Mononuclear cell (primary cell): ENCODE measurements around the gene NECAB2. TPM values are rescaled to one million over a fixed set of nuclear protein-coding genes. Genes with fewer than 3 reads are reported as not detected.

ENCODE experiments used
- H3K27me3 ChIP-seq: 2 replicates; pipeline ENCODE4 v1.6.0; 2011; ENCODE audit warnings: low read length, control low read depth; ENCODE audit not compliant: insufficient read depth
- H3K4me1 ChIP-seq: 2 replicates; pipeline ENCODE4 v1.5.1; 2011; ENCODE audit warnings: mild to moderate bottlenecking, low read length, control low read depth; ENCODE audit not compliant: insufficient read depth
- H3K4me3 ChIP-seq: 2 replicates; pipeline ENCODE4 v1.5.1; 2011; ENCODE audit warnings: mild to moderate bottlenecking, low read length, moderate library complexity
- H3K9me3 ChIP-seq: 2 replicates; pipeline ENCODE4 v1.5.1; 2011; ENCODE audit warnings: low read depth, mild to moderate bottlenecking, control low read depth, low read length
- total RNA-seq: library from RNA; depleted of rRNA; stranded (reverse); fragments of >200 nt; gene quantifications from one replicate; pipeline ENCODE4 v1.2.3, GENCODE V29; 2012

NECAB2 gene
- total RNA-seq, 1 donor: not detected

- Histone ChIP-seq H3K27me3 (peaks cover 8% of the 10 kb centered on the region), H3K9me3 (no peaks in the 10 kb centered on the region), H3K4me3 (no peak overlapping the region), H3K4me1 (no peaks in the 10 kb centered on the region)
These were observed 73.1 kb downstream of the NECAB2 start for GRCh38 chr16:84040823-84041820.

DNA sequence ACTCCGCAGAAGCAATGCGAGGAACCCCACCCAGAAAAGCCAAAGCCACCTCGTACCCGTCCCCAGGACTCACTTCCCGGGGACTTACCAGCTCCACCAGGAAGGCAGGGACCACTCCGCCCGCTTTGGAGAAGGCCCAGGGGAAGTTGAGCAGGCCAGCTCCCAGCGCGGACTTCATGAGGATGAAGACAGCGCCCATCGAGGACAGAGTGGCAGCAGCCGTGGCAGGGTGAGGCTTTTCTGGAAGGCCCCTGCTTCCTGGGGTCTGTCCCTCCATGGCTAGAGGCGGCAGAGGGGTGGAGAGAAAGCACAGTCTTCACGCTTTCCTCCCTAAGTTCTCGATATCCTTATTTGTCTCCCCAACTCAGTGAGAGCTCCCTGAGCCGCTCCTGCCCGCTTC is 73.8 kb downstream of the NECAB2 start:
- Histone ChIP-seq H3K4me1 (no peaks in the 10 kb centered on the region), H3K27me3 (peaks cover 8% of the 10 kb centered on the region), H3K9me3 (no peaks in the 10 kb centered on the region), H3K4me3 (no peak overlapping the region)

- no peaks in the 10 kb centered on the region for H3K9me3 ChIP-seq
- no peaks in the 10 kb centered on the region for H3K4me1 ChIP-seq
- no peak within 1 kb of the TSS for H3K4me3 ChIP-seq
- H3K27me3 ChIP-seq: peaks cover 8% of the 10 kb centered on the region
These were observed 74.3 kb downstream of the NECAB2 start, which contains the start of gene SLC38A8 for GRCh38 chr16:84042308-84042878. Gene SLC38A8, minus strand, starts transcription at chr16:84042795. Its CDS starts 638 bp downstream, at chr16:84042157.

GRCh38 chr16:84042879-84043485 is 74.9 kb downstream of the NECAB2 start:
- H3K4me3 ChIP-seq: no peak overlapping the region
- H3K4me1 ChIP-seq: no peaks in the 10 kb centered on the region
- H3K27me3 ChIP-seq: peaks cover 8% of the 10 kb centered on the region
- H3K9me3 ChIP-seq: no peaks in the 10 kb centered on the region

DNA sequence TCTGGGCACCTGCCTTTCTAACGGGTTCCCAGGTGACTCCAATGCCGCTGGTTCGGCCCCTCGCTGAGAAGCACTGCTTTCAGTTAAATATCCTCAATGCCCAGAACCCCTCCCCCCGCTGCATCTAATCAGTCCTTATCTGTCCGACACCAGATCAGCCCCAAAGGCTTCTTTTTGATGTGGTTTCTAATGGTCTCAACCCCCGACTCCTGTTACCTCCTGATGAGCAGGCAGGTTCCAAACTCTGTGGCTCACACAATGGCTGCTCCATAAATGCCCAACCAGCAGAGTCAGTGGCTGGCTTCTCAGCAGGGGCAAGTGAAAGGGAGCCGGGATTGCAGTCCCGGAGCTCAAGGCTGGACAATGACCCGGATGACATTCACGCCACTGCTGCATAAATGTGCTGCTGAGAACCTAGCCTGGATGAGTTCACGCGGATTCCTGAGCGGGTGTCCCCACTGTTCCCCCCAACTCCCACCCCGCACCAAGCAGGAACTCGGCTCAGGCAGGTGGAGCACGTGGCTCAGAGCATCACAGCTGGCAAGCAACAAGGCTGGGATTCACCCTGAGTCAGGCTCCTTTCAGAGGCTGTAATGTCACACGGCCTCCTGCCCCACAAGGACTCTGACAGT is 75.6 kb downstream of the NECAB2 start:
- Histone ChIP-seq H3K4me3 (no peak overlapping the region), H3K4me1 (no peaks in the 10 kb centered on the region), H3K9me3 (no peaks in the 10 kb centered on the region), H3K27me3 (peaks cover 8% of the 10 kb centered on the region)

DNA sequence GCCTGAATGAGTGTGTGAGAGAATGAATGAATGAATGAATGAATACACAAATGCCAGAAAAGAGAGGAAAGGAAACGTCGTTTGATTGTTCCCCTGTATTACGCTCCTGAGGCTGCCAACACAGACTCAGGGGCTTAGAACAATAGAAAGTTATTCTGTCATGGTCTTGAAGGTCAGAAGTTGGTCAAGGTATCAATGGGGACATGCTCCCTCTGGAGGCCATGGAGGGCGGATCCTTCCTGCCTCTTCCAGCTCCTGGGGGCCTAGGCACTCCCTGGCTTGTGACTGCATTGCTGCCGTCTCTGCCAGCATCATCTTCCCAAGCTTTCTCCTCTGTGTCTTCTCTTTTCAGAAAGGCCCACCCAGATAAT is 76.1 kb downstream of the NECAB2 start:
- Histone ChIP-seq H3K4me1 (no peaks in the 10 kb centered on the region), H3K4me3 (no peak overlapping the region), H3K9me3 (no peaks in the 10 kb centered on the region), H3K27me3 (peaks cover 8% of the 10 kb centered on the region)

DNA sequence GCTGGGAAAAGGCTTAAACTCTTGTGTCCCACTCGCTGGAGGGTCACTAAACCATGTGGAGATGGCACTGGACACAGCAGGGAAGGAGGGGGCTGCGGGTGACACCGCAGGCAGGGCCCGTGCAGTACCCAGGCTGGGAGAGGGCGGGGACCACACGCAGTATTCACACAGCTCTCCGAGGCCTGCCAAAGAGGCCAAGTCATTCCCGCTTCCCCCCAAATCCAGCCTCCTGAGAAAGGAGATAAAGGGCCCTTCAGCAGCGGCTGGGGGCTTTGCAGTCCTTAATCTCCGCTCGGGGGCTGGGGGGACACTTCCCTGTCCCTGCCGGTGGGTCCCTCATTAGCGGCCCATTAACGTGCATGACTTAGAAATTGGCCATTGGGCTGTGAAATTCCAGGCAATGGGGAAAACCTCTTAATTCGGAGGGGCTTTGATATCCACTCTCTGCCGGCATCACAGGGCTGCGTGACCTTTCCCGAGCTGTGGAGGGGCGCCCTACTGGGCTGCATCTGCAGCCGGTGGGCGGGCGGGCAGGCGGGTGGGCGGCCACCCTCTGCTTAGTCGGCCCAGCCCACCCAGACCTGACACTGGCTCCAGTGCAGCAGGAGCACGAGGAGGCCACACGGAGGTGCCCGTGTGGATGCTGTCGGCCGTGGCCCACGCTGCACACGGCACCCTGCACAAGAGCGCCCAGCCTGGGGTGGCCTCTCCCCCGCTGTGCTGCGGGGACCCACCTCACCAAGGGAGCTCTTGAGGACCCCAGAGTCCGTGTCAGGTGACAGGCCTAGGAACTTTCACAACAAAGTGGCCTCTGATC is 77.2 kb downstream of the NECAB2 start:
- Histone ChIP-seq H3K9me3 (no peaks in the 10 kb centered on the region), H3K4me1 (no peaks in the 10 kb centered on the region), H3K4me3 (no peak overlapping the region), H3K27me3 (peaks cover 8% of the 10 kb centered on the region)

DNA sequence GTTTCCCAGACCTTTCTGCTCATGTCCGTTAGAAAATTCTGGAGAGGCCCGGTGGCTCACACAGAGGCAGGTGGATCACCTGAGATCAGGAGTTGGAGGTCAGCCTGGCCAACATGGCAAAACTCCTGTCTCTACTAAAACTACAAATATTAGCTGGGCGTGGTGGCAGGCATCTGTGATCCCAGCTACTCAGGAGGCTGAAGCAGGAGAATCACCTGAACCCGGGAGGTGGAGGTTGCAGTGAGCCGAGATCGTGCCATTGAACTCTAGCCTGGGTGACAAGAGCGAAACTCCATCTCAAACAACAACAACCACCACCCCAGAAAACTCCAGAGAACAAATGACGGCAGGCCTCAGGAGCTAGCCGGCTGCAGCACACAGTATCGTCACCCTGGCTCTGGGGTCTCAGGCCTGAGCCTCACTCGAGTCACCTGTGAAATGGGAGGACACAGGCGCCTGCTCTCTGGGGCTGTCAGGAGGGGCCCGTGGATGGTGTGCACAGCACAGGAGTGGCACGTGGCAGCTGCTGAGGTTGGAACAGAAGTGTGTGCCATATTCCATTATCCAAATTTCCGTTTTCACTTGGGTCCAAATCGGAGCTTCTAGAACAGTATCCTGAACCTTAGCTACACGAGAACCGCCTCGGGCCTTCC is 77.9 kb downstream of the NECAB2 start:
- Histone ChIP-seq H3K27me3 (peaks cover 8% of the 10 kb centered on the region), H3K4me1 (no peaks in the 10 kb centered on the region), H3K4me3 (no peak overlapping the region), H3K9me3 (no peaks in the 10 kb centered on the region)

GRCh38 chr16:84047206-84047605 is 79.2 kb downstream of the NECAB2 start:
- Histone ChIP-seq H3K4me3 (no peak overlapping the region), H3K4me1 (no peaks in the 10 kb centered on the region), H3K27me3 (peaks cover 8% of the 10 kb centered on the region), H3K9me3 (no peaks in the 10 kb centered on the region)

GRCh38 chr16:84047626-84048025 is 79.6 kb downstream of the NECAB2 start:
- H3K27me3 ChIP-seq: peaks cover 8% of the 10 kb centered on the region
- no peaks in the 10 kb centered on the region for H3K4me1 ChIP-seq
- no peak overlapping the region for H3K4me3 ChIP-seq
- no peaks in the 10 kb centered on the region for H3K9me3 ChIP-seq

- H3K27me3 ChIP-seq: peaks cover 7% of the 10 kb centered on the region
- no peaks in the 10 kb centered on the region for H3K9me3 ChIP-seq
- no peaks in the 10 kb centered on the region for H3K4me1 ChIP-seq
- no peak overlapping the region for H3K4me3 ChIP-seq
These were observed 80.2 kb downstream of the NECAB2 start for GRCh38 chr16:84048270-84048669.

DNA sequence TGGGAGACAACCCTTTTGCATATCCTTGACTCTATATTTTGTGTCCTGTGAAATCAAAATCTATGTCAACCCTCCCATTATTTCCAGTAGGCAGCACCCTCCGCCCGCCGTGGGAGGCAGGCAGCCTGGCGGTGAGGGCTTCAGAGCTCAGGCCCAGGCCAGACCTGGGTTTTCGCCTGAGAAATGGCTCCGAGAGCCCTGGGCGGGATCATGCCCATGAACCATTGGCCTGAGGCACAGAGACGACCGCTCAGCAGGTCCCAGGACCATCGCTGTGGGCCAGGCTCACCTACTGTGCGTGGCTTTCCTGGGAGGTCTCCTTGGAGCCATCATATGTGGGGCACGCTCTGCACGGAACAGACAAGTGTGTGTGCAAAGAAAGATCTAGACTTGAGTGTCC is 80.8 kb downstream of the NECAB2 start:
- Histone ChIP-seq H3K9me3 (no peaks in the 10 kb centered on the region), H3K27me3 (peaks cover 1% of the 10 kb centered on the region), H3K4me1 (no peaks in the 10 kb centered on the region), H3K4me3 (no peak overlapping the region)

GRCh38 chr16:84049403-84050060 is 81.5 kb downstream of the NECAB2 start:
- Histone ChIP-seq H3K4me3 (no peak overlapping the region), H3K4me1 (no peaks in the 10 kb centered on the region), H3K9me3 (no peaks in the 10 kb centered on the region), H3K27me3 (no peaks in the 10 kb centered on the region)
